Right ventricle myocardium inferior (tissue), 1 donor: ENCODE results near the gene RPS6KA5. TPM values are rescaled to one million over a fixed set of nuclear protein-coding genes. Genes with fewer than 3 reads are reported as not detected.
"Not testable (repeated sequence)": the region's sequence is repeated elsewhere in the genome, so short reads cannot be mapped to it uniquely, and the experiment has no call there.

Experiments used
- ATAC-seq: fragments of 200-7000 bp; cut with Tn5 transposase; one replicate; pipeline ENCODE4 v1.9.1; 2020; ENCODE audit warnings: mild to moderate bottlenecking, moderate library complexity
- DNase-seq: peaks from one replicate; pipeline ENCODE4 v3.0.0; 2021; ENCODE audit errors: missing footprints
- intact Hi-C: fragments of 100-400 bp; cut with DNase I; formaldehyde crosslinking; loops from one replicate; pipeline ENCODE4 v1.11.0; 2022
- total RNA-seq: library from RNA; stranded (reverse); fragmentation: NEBNext Ultra II Directional; extraction: Animal tissue kit (Norgen Biotek cat#: 25700); gene quantifications from one replicate; pipeline ENCODE4 v1.2.1, GENCODE V29; 2021
- donor health status: DM: no; HTN: yes; CAD: no; lungs with severe emphysema.

Gene RPS6KA5
- total RNA-seq, 1 donor from 2014 or later, result 10.6 TPM

DNA sequence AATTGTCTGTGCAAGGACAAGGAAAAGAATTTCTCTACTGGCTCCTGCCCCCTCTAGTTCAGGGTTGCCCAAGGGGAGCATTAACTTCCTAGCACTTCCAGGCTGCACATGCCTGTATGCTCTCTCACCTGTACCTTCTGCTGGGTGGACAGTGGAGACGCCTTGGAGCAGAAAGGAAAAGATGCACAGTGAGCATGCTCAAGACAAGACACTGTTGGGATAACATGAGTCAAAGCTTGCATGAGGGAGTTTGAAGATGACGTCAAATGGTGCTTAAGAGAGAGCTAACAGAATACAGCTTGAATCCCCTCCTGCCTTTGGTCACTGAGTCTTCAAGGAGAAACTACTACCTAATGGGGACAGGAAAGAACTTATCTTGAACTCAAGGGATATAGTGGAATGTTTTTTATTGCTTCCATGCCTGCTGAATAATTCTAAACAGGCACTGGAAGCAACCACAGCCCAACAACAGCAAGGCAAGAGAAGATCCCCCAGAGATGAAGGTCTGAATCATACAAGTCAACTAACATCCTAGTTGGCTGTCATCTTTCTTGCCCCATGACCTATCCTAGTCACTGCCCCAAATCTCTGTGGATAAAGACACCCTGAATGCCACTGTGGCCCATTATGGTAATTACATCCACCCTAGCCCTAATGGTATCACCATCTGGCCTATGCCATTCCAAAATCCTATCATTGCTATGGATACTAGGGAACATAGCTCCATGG is 23.5 kb downstream of the RPS6KA5 start:
- intact Hi-C loops, result no loop called here
- ATAC-seq (no peak), DNase-seq (no peak)

DNA sequence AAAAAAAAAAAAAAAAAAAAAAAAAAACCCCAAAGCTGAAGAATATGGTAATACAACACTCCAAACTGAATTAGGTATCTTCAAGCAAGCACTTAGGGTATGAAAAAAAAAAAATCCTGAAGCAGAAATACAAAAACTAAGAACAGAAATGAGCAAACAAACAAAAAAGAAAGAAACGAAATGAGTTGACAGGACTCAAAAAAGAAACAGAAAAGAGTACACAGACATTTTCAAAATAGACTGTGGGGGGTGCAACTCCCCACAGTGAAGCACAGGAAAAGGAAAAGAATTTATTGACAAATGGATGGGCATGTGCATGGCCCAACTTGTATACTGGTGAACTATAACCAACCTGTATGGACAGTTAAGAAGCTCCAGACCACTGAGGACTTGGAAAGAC is 24.6 kb downstream of the RPS6KA5 start:
- DNase-seq, result no peak
- intact Hi-C loops, result no loop called here
- no peak for ATAC-seq

DNA sequence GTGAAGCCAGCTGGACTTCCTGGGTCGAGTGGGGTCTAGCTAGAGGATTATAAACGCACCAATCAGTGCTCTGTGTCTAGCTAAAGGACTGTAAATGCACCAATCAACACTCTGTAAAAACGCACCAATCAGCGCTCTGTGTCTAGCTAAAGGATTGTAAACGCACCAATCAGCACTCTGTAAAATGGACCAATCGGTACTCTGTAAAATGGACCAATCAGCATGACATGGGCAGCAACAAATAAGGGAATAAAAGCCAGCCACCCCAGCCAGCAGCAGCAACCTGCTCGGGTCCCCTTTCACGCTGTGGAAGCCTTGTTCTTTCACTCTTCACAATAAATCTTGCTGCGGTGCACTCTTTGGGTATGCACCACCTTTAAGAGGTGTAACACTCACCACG is 26.1 kb downstream of the RPS6KA5 start:
- DNase-seq, intact Hi-C loops, ATAC-seq: not testable (repeated sequence)

DNA sequence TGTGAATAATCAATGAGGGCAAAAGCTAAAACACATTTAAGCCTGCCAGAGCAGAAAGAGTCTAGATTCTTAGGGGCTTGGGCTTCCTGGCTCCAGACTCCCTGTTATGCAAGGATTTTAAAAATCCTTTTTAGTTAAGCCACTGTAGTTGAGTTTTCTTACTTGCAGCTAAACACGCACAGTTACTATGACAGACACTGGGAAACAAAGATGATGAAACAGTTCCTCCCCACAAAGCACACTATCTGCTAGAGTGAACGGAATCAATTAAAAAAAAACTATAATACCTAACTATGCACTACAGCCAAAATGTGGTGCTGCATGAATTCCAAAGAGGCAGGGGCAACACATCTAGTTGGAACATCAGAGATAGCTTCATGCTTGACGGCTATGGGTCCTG is 28.2 kb downstream of the RPS6KA5 start:
- intact Hi-C loops, result no loop called here

DNA sequence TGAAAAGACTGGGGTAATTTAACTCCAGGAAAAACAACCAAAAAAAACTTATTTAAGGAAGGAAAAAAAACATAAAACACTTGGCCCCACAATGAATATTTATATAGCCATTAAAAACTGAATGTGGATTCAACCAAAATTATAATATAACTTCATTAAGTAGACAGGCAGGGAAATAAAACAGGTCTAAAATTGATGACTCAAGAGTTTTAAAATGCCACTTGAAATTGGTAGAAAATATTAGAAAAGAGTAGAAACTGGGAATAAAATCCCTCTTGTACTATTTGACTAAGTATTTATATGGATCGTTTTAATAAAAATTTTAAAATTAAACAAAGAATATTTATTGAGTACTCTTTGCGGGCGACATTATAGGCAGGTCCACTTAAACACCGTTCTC is 28.8 kb downstream of the RPS6KA5 start:
- no peak for DNase-seq
- ATAC-seq, result no peak
- intact Hi-C loops, result no loop called here

More for the DNA sequence above, 28.2 kb downstream of the RPS6KA5 start:
- DNase-seq (no peak), ATAC-seq (peak; percentile 42)

DNA sequence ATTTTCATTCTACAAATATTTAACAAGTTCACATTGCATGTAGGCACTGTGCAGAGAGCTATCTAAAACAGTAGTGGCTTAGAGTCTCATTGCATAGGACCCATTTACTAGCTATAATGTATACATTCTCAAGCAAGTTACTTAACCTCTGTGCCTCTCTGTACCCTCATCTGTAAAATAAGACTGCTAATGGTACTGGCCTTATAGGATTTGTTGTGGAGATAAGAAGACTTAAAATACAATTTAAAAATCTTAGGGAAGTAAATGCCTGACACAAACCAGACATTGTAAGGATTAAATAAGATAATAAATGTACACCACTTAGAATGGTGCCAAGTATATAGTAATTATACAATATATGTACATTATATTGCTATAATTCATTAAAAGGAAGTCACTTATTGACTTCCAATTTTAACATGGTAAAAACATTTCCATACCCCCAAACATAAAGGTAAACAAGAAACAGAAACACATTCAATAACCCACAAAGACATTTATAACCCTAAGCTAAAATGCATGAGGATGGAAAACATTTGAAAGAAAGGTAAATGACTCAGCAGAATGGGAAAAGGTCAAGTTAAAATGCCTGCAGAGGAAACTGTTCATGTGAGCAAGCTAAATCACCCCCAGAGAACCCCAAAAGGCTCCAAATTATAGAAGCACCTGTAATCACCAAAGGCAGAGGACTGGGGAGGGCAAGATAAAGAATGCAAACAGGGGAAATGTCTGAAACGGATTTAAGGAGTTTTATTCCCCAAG is 30.8 kb downstream of the RPS6KA5 start:
- DNase-seq (no peak), ATAC-seq (no peak)
- intact Hi-C loops, result no loop called here

DNA sequence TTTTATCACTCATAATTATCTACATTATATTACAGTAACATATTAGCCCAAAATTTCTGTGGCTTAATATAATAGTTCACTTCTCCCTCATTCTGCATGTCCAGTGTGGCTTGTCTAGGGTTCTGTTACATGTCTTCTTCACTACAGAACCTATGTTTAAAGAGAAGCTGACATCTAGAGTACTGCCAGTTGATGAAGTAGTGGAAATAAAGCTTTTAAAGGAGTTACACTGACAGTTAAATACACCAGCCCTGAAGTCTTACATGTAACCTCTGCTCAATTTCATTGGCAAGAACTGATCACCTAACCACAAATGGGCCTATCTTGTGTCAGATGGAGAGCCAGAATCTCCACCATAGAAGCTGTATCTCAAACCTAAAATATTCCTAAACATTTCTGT is 32.9 kb downstream of the RPS6KA5 start:
- DNase-seq (no peak), ATAC-seq (no peak)
- intact Hi-C loops, result no loop called here

DNA sequence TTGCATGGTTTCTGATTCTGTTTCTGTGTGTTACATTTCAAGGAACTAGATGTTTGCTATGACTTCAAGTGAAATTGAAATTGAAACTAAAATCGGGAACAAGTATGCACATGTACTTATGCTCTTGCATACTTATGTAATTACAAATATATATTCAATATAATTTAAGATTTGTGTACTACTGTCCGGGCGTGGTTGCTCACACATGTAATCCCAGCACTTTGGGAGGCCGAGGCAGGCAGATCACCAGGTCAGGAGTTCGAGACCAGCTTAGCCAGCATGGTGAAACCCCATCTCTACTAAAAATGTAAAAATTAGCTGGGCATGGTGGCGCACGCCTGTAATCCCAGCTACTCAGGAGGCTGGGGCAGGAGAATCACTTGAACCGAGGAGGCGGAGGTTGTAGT is 37.8 kb downstream of the RPS6KA5 start:
- intact Hi-C loops, ATAC-seq, DNase-seq: not testable (repeated sequence)

DNA sequence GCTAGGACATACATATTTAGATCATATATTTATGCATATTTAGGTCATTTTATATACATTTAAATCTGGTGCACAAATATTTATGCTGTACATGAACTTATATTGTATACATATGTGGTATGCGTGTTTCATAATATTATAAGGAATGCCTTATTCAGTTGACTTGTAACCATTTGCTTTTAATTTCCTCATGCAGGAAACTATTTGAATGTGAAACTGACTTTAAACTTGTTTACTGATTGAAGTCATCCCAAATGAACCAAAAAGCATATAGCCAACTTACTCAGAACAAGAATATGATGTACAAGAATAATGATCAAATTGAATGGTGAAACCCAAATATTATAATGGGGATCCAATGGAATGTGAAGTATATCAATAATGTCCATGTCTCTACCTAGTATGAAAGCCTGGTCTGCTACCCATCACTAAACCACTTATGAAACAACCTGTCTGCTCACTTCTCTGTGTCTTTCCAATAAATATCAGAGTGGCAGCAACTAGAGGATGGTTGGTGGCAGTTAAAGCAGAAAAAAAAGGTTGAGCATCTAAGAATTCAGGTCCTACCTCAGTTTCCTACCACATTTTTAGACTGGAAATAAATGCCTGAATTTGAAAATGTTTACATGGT is 38.3 kb downstream of the RPS6KA5 start:
- intact Hi-C loops, result no loop called here
- DNase-seq, result no peak
- no peak for ATAC-seq

DNA sequence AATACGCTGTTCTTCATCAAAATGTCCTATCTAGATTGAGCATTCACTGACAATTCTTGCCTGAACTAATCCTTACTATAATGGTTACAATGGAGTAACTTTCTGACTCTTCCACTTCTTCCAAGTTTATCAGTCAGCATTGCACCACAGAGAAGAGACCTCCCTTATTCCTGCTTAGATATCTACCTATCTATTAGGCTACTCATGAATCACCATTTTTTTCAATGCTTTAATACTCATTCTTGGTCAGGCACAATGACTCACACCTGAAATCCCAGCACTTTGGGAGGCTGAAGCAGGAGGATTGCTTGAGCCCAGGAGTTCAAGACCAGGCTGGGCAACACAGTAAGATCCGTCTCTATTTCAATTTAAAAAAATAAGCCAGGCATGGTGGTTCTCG is 39.3 kb downstream of the RPS6KA5 start:
- intact Hi-C loops, result no loop called here
- ATAC-seq (no peak), DNase-seq (no peak)

DNA sequence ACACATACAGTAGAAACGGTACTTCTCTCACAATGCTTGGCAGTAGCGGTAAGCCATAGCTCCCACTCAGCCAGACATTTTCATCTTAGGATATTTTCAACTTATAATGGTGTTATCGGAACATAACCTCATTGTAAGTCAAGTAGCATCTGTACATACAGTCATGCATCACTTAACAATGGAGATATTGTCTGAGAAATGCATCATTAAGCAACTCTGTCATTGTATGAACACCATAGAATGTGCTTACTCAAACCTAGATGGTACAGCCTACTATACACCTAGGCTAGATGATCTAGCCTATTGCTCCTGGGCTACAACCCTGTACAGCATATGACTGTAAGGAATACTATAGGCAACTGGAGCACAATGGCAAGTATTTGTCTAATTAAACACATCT is 40.8 kb downstream of the RPS6KA5 start:
- ATAC-seq (no peak), DNase-seq (no peak)
- intact Hi-C loops, result no loop called here

DNA sequence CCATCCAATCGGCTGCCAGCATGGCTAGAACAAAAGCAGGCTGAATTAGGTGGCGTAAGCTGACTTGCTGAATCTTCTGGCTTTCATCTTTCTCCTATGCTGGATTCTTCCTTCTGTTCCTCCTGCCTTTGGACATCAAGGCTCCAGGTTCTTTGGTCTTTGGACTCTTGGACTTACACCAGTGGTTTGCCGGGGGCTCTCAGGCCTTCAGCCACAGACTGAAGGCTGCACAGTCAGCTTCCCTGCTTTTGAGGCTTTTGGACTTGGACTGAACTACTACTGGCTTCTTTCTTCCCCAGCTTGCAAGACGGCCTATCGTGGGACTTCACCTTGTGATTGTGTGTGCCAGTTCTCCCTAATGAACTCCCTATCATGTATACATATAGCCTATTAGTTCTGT is 42.0 kb downstream of the RPS6KA5 start:
- intact Hi-C loops, result no loop called here
- DNase-seq (no peak), ATAC-seq (no peak)

DNA sequence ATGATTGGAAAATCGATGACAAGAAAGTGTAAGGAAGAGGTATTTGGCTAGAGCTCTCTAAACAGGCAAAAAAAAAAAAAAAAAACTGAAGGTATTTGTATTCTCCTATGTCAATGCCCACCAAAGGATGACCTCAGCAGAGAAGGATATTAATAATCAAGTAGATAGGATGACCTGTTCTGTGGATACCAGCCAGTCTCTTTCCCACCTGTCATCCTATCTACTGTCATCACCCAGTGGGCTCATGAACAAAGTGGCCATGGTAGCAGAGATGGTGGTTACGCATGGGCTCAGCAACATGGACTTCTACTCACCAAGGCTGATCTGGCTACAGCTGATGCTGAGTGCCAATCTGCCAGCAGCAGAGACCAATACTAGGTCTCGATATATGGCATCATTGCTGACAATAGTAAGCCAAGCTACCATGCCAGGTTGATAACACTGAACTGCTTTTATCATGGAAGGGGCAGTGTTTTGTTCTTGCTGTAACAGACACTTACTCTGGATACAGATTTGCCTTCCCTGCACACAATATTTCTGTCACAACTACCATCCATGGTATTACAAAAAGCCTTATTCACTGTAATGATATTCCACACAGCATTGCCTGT is 43.5 kb downstream of the RPS6KA5 start:
- ATAC-seq (peak; percentile 44), DNase-seq (no peak)
- intact Hi-C loops, result no loop called here

DNA sequence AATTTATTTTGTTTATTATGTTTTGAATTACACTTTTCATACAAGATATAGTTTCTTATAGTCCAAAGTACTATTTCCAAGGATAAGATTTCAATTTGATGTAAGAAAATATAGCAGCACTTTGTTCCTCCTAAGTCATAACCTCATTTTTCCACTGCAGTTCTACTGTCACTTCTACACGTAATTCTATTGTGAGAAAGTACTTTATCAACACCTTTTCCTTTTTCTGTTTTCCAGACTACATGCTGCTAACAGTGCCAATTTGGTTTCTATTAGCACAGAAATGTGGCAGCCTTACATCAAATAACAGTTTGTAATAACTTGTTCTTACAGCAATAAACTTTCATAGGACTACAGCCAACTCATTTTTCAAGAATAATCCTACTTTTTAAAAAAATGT is 45.0 kb downstream of the RPS6KA5 start:
- ATAC-seq (no peak), DNase-seq (no peak)
- intact Hi-C loops, result no loop called here

DNA sequence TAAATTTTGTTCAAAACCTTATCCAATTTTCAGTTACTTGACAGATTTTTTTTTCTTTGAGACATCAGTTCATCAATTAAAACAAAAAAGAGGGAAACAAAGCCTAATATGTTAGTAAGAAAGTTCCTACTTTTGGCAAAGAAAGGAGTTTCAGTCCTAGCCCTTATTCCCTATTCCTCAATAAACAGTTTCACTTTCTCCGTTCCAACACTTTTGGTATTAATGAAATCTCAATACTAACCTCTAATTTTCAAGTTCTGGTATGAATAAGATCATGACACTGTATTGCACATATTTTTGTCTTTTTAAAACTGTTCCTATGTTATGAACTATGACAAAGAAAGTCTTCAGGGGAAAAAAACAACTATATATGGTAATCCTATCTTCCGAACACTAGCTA is 48.4 kb downstream of the RPS6KA5 start:
- ATAC-seq (no peak), DNase-seq (no peak)
- intact Hi-C loops, result no loop called here

DNA sequence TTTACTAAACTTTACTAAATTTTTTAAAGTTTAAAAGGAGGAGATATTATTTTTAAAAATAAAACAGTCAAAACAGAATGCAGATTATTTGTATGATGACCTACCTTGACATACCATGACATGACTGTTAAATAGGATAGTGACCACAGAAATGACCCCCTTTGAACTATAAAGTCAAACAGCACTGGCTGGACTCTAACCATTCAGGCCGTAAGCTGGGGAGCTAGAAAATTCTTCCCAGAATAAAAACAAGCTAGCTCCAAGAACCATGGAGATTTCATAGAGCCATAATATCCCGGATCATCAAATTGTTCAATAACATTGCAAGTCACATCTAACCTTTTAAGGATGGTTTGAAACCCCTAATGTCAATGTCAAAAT is 50.3 kb downstream of the RPS6KA5 start:
- intact Hi-C loops, result no loop called here
- no peak for DNase-seq
- ATAC-seq, result no peak

DNA sequence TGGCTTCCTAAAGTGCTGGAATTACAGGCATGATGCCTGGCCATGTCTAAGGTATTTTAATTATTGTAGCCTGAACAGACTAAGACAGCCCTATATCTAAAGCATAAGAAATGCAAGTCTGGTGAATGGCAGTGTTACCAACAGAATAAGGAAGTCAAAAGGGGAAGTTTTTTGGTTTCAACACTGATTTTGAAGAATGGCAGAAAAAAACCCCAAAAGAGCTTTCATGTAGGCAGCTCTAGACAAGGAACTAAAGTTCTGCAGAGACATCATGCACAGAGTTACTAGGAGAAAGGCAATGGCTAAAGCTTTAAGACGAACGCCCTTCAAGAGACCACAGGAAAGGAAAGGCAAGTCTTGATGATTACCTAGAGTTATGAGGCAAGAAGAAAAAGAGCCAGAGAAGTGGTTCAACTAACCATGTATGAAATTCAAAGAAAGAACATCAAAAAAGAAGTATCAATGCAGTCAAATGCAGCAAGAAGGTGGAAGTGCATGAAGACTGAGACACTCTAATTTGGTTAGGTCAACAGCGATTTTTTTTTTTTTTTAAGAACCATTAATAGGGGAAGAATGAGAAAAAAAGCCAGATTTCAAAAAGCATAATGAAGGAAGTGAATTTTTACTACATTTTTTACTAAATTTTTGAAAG is 50.8 kb downstream of the RPS6KA5 start:
- intact Hi-C loops, result no loop called here
- DNase-seq (no peak), ATAC-seq (peak; percentile 76)

DNA sequence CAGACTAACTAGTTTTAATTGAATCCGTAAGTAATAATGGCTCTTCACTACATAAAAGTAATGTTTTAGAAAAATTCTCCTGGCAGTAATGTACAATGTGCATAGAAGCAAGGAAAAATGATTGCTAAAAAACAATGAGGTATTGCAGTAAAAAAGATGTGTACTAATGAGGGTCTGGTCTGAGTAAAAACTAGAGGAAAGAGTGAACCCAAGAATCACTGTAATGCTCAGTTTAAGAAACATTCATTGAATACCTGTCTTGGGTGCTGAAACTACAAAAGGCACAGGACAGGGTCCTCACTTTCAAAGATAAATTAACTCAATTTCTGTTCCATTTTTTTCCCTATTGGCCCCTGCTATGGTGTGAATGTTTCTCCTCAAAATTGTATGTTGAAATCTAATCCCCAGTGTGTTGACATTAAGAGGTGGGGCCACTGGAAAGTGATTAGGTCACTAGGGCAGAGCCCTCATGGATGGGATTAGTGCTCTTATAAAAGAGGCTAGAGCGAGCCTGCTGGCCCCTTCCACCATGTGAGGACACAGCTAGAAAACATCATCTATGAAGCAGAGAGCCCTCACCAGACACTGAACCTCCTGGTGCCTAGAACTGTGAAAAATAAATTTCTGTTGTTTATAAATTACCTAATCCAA is 51.6 kb downstream of the RPS6KA5 start:
- ATAC-seq (peak; percentile 79), DNase-seq (no peak)
- intact Hi-C loops, result no loop called here

DNA sequence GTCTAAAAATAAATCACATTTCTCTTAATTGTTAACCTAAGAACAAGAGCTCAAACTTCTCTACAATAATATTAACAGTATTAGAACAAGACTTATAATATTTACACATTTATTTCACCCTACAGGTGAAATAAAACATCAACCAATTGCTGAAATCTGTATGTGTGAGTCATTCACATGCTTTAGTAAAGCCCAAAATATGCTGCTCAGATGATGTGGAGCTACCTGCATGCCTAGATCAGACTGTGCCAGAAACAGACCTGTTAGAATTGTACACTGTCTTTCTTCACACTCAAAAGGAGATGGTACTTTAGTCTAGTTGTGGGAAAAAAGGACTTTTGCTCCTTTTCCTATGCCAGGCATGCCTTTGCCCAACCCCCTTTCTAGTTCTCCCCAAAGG is 54.7 kb downstream of the RPS6KA5 start:
- intact Hi-C loops, result no loop called here
- ATAC-seq, result no peak

More for the DNA sequence above, 54.7 kb downstream of the RPS6KA5 start:
- DNase-seq, result no peak
